ENCODE data around the gene MYO19.
"Not testable (repeated sequence)": the region's sequence is repeated elsewhere in the genome, so short reads cannot be mapped to it uniquely, and the experiment has no call there.

Gene MYO19

DNA sequence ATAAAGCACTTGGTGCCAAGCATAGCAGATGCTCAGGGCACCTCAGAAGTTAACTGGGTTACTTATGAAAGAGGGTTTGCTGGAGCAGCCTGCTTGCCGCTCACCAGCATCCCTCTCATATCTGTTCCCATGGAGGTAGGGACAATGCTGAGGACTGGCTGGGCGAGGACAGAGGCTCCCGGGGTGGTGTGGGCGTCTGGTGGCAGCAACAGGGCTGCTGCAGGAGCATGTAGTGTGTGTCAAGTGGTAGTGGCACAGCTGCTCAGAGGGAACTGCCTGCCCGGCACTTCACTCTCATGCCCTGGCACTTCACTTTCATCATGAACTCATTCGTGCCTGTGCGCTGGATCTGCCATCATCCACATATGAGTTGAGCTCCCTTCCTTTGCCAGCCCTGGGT is 75.1 kb downstream of the MYO19 start:
- no peak for DNase-seq

GRCh38 chr17:36459045-36459444 is 75.6 kb downstream of the MYO19 start:
- DNase-seq = no peak

- not testable (repeated sequence) for DNase-seq
Measured at GRCh38 chr17:36457701-36458100, 77.0 kb downstream of the MYO19 start.

DNA sequence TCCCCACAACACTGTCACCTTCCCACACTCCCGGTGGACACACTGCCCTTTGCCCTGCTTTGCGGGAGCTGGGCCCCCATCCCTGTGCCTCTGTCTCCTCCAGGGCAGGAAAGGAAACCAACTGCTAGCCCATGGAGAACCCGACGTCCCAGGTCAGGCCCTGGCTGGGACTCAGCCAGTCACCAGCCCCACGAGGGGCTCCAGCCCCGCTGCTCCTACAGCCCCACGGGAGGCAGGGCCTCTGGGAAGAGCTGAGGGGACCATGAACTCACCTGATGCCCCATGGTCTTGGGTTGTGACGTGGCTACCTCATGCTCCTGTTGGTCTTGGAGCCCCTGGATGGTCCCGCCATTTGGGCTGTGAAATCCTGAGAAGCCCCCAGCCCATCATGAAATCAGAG is 81.8 kb downstream of the MYO19 start:
- DNase-seq = not testable (repeated sequence)

DNA sequence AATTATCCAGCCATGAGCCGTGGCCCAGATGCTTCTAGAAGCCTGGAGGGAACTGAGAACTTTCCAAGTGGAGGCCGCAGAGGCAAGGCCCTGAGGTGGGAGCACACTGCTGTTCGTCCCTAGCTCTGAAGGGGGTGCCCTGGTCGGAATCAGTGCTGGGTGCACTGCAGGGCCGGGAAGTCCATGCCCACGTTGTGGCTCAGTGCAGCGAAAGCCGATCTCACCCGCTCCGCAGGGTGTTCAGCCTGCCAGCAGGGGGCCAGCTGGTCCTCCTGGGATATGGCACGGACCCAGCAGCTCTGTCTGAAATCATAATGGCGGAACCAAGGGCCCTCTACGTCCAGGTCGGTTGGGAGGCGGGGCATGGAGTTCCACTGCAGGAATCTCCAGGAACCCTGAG is 84.7 kb downstream of the MYO19 start:
- DNase-seq = not testable (repeated sequence)
